Measurements from ENCODE around the gene ERF. TPM values are rescaled to one million over a fixed set of nuclear protein-coding genes. Genes with fewer than 3 reads are reported as not detected.

The ERF gene
- total and polyA plus RNA-seq, 10 of the 15 experiments (the other 5 are each of a cell fraction or from before 2014, with no cell fraction given) = 0.02 to 51.8 (median 14.4) TPM

DNA sequence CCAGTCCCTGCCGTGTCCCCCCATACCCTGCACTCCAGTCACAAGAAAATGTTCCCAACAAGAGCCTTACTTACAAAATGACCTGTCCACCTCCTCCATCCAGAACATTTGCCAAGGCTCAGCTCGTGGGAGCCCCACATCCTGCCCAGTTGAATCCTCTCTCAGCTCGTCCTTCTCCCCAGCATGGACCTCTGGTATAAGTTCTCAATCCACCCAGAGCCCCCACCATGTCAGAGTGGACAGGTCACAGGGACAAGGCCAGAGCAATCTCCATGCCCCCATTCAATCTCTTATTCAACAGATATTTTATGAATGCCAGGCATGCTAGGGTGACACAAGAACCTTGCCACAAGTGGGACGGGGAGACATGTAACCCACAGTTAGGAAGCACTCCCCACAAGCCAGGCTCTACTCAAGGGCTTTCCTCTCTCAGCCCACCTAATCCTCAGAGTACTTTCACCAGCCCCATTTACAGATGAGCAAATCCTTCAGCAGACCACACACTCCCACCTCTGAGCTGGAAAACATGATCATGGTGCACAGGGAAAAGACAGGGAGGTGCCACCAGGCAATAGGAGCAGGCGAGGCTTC is 52.5 kb downstream of the ERF start:
- H3K4me3 ChIP-seq = peak overlapping the region; percentile 56

More for the DNA sequence above, 52.5 kb downstream of the ERF start:
- WGBS (ENCODE audit: insufficient coverage, insufficient replicate concordance, low lambda C conversion rate, missing lambda C conversion rate) = 40% methylated on average over 5 of the region's 5 CpGs
- SMC1A ChIA-PET (ENCODE audit: uncharacterized antibody, unreplicated experiment) = interaction anchor here (0.6 to 6.0 kb wide), 8 partner anchors 11 to 77 kb away, joined by 3 to 23 read pairs (median 4); partner anchors contain the start of genes DEDD2 and ZNF526
- Histone ChIP-seq H2AFZ (ENCODE audit: control insufficient read depth, low read depth, low read length) (no peak overlapping the region), H3K9ac (ENCODE audit: control insufficient read depth, insufficient read depth, low read length) (peak overlapping the region; percentile 73; the same call in 1 of the 2 replicates), H4K20me1 (ENCODE audit: control insufficient read depth, insufficient read depth) (no peaks in the 10 kb centered on the region), H3K36me3 (ENCODE audit: control insufficient read depth in 2 of 2, insufficient read depth in 2 of 2, low read length in 1 of 2) (peaks cover 18 to 33% of the 10 kb centered on the region in 2 experiments), H3K4me2 (ENCODE audit: control insufficient read depth, insufficient read depth) (peak overlapping the region; percentile 90), H3K9me3 (replicated peaks; ENCODE audit: control insufficient read depth, insufficient read depth, low read length) (no peaks in the 10 kb centered on the region), H3K27me3 (replicated peaks in 1 of 2; ENCODE audit: control insufficient read depth in 2 of 2, insufficient read depth in 2 of 2, low read length in 1 of 2) (no peaks in the 10 kb centered on the region), H3K79me2 (ENCODE audit: control insufficient read depth, insufficient read depth, low read length) (peaks cover 9% of the 10 kb centered on the region), H3K4me1 (ENCODE audit: control insufficient read depth, insufficient read depth, low read length) (peaks cover 51% of the 10 kb centered on the region), H3K27ac (ENCODE audit: control insufficient read depth, insufficient read depth) (peak overlapping the region; percentile 95)
- intact Hi-C loops (cut with micrococcal nuclease; ENCODE audit: unreplicated experiment) (no loop called here), in situ Hi-C loops (cut with MboI) (no loop called here)
- CTCF ChIA-PET = interaction anchor here (0.9 to 2.7 kb wide), 7 partner anchors 16 to 244 kb away, joined by 3 to 9 read pairs (median 4); partner anchors contain the start of gene DEDD2
- ATAC-seq (no peak), FAIRE-seq (no peak), DNase-seq (ENCODE audit: low read depth, low spot score) (no peak)
- BruUV-seq (replicated peaks) = no TSS peak
- TF ChIP-seq ZNF217 (IDR thresholded peaks at IDR 0.05) (no peak), RBBP5 (conservative IDR thresholded peaks at IDR 0.05) (no peak), YBX1 (IDR thresholded peaks at IDR 0.05) (no peak), ASH2L (IDR thresholded peaks at IDR 0.05; ENCODE audit: borderline replicate concordance, low read depth) (no peak), PAX8 (IDR thresholded peaks at IDR 0.05) (no peak), TBL1XR1 (IDR thresholded peaks at IDR 0.05; ENCODE audit: low read depth, low read length) (no peak), STAT3 (IDR thresholded peaks at IDR 0.05; ENCODE audit: low read depth, low read length) (no peak), TCF7 (IDR thresholded peaks at IDR 0.05; ENCODE audit: borderline replicate concordance) (no peak), CHD1 (IDR thresholded peaks at IDR 0.05; ENCODE audit: low read depth, low read length) (no peak)
- TF ChIP-seq, protein P1, sequence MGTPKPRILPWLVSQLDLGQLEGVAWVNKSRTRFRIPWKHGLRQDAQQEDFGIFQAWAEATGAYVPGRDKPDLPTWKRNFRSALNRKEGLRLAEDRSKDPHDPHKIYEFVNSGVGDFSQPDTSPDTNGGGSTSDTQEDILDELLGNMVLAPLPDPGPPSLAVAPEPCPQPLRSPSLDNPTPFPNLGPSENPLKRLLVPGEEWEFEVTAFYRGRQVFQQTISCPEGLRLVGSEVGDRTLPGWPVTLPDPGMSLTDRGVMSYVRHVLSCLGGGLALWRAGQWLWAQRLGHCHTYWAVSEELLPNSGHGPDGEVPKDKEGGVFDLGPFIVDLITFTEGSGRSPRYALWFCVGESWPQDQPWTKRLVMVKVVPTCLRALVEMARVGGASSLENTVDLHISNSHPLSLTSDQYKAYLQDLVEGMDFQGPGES (IDR thresholded peaks at IDR 0.05) = no peak
- TF ChIP-seq, protein P2, sequence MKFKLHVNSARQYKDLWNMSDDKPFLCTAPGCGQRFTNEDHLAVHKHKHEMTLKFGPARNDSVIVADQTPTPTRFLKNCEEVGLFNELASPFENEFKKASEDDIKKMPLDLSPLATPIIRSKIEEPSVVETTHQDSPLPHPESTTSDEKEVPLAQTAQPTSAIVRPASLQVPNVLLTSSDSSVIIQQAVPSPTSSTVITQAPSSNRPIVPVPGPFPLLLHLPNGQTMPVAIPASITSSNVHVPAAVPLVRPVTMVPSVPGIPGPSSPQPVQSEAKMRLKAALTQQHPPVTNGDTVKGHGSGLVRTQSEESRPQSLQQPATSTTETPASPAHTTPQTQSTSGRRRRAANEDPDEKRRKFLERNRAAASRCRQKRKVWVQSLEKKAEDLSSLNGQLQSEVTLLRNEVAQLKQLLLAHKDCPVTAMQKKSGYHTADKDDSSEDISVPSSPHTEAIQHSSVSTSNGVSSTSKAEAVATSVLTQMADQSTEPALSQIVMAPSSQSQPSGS (IDR thresholded peaks at IDR 0.05; ENCODE audit: low read length) = no peak
- TF ChIP-seq, protein P3, sequence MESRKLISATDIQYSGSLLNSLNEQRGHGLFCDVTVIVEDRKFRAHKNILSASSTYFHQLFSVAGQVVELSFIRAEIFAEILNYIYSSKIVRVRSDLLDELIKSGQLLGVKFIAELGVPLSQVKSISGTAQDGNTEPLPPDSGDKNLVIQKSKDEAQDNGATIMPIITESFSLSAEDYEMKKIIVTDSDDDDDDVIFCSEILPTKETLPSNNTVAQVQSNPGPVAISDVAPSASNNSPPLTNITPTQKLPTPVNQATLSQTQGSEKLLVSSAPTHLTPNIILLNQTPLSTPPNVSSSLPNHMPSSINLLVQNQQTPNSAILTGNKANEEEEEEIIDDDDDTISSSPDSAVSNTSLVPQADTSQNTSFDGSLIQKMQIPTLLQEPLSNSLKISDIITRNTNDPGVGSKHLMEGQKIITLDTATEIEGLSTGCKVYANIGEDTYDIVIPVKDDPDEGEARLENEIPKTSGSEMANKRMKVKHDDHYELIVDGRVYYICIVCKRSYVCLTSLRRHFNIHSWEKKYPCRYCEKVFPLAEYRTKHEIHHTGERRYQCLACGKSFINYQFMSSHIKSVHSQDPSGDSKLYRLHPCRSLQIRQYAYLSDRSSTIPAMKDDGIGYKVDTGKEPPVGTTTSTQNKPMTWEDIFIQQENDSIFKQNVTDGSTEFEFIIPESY (IDR thresholded peaks at IDR 0.05) = no peak
- TF ChIP-seq, protein P4, sequence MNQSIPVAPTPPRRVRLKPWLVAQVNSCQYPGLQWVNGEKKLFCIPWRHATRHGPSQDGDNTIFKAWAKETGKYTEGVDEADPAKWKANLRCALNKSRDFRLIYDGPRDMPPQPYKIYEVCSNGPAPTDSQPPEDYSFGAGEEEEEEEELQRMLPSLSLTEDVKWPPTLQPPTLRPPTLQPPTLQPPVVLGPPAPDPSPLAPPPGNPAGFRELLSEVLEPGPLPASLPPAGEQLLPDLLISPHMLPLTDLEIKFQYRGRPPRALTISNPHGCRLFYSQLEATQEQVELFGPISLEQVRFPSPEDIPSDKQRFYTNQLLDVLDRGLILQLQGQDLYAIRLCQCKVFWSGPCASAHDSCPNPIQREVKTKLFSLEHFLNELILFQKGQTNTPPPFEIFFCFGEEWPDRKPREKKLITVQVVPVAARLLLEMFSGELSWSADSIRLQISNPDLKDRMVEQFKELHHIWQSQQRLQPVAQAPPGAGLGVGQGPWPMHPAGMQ (IDR thresholded peaks at IDR 0.05; ENCODE audit: borderline replicate concordance) = no peak
- RAD21 ChIA-PET (ENCODE audit: unreplicated experiment) = interaction anchor here (1.0 to 4.6 kb wide), 4 partner anchors 14 to 79 kb away, joined by 3 to 20 read pairs (median 4); partner anchors contain the start of gene POU2F2
- POLR2A ChIA-PET = interaction anchor here (1.0 to 3.4 kb wide), 4 partner anchors 14 to 126 kb away, joined by 3 to 22 read pairs (median 10); partner anchors contain the start of genes DEDD2, GSK3A and ZNF574
